ENCODE data around the gene KRTAP10-3. TPM values are rescaled to one million over a fixed set of nuclear protein-coding genes. Genes with fewer than 3 reads are reported as not detected.

Gene KRTAP10-3
- total and polyA plus RNA-seq, 9 of the 15 experiments (the other 6 are each of a cell fraction or from before 2014, with no cell fraction given) = not detected

DNA sequence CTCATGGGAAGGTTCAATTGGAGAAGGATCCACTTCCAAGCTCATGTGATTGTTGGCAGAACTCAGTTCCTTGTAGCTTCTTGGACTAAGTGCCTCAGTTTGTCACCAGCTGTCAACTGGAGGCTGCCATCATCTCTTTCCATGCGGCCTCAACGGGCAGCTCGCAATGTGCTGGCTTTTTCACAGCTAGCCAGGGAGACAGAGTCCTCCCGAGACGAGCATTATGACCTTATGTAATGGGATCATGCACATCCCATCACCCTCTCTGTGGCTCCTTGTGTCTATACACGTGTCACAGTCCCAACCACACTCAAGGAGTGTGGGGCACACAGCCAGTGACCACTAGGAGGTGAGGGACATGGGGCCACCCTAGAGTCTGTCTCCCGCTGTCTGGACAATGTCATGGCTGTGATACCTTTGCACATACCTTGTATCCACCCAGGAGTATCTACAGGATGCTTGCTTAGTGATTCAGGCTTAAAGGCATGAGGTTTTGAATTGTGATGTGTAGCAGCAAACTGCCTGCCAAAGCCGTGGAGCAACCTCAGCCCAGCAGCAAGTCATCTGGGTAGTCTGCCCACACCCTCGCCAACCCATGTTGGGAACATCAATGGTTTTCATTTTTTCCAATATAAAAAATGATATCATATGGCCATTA, 37.6 kb upstream of the KRTAP10-3 start:
- intact Hi-C loops (cut with micrococcal nuclease) (no loop called here), in situ Hi-C loops (cut with MboI) (no loop called here)
- Histone ChIP-seq H3K9me3 (replicated peaks; ENCODE audit: control insufficient read depth, insufficient read depth, low read depth, low read length) (no peaks in the 10 kb centered on the region; the same call in 1 of the 2 replicates), H3K27ac (ENCODE audit: extremely low read depth, low read depth, low read length) (no peak overlapping the region), H3K4me1 (replicated peaks in 1 of 2; ENCODE audit: control insufficient read depth in 2 of 2, insufficient read depth in 2 of 2, low read length in 2 of 2) (peaks cover 24 to 29% of the 10 kb centered on the region in 2 experiments), H3K4me2 (ENCODE audit: insufficient read depth, low read length) (no peak overlapping the region), H3K79me2 (ENCODE audit: control insufficient read depth, insufficient read depth, low read length) (no peaks in the 10 kb centered on the region), H3K4me3 (no peak overlapping the region), H3K27me3 (ENCODE audit: control insufficient read depth in 2 of 2, insufficient read depth in 2 of 2, low read length in 2 of 2) (peaks cover 5 to 30% of the 10 kb centered on the region in 2 experiments; a peak in 4 of 5 replicates), H3K36me3 (ENCODE audit: control insufficient read depth, insufficient read depth, low read length) (no peaks in the 10 kb centered on the region), H3K9me1 (ENCODE audit: control insufficient read depth, insufficient read depth, low read length) (no peaks in the 10 kb centered on the region), H2AFZ (ENCODE audit: low read depth, low read length) (peak overlapping the region; percentile 28; the same call in 1 of the 2 replicates), H3K9ac (ENCODE audit: insufficient read depth in 1 of 2, low read depth in 2 of 2, low read length in 2 of 2) (no peak overlapping the region), H4K20me1 (replicated peaks; ENCODE audit: control insufficient read depth, insufficient read depth, low read length) (no peaks in the 10 kb centered on the region)
- FAIRE-seq (no peak), DNase-seq (ENCODE audit: extremely low read depth in 1 of 4, low spot score in 3 of 4) (no peak), ATAC-seq (peak; percentile 16)
- 4% methylated on average over 9 of the region's 9 CpGs for WGBS (ENCODE audit: insufficient coverage, low coverage, missing lambda C conversion rate)
- no TSS peak for BruUV-seq (replicated peaks)
- ChIA-PET CTCF (ENCODE audit: low intra/inter-chr PET ratio) (no interaction called here), POLR2A (interaction anchor here (1.0 kb wide), 1 partner anchor 14 kb away, joined by 3 read pairs; no protein-coding TSS in a partner anchor)
- peak in 1 of 2 experiments; percentile 77; a peak in 1 of 3 replicates for TF ChIP-seq CBX3 (IDR thresholded peaks at IDR 0.05; ENCODE audit: borderline replicate concordance in 1 of 2, low read length in 2 of 2)
- peak; percentile 3; the same call in 1 of the 2 replicates for TF ChIP-seq MAFK (IDR thresholded peaks at IDR 0.05; ENCODE audit: low read length)
- TF ChIP-seq, protein P1, sequence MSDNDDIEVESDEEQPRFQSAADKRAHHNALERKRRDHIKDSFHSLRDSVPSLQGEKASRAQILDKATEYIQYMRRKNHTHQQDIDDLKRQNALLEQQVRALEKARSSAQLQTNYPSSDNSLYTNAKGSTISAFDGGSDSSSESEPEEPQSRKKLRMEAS (CRISPR knock-in tag; IDR thresholded peaks at IDR 0.05) = peak; percentile 28; the same call in 1 of the 2 replicates
- TF ChIP-seq GTF2E2 (tag; IDR thresholded peaks at IDR 0.05) = no peak
- no peak for TF ChIP-seq NR4A1 (CRISPR knock-in tag; IDR thresholded peaks at IDR 0.05)
- TF ChIP-seq NR4A1 (tag; IDR thresholded peaks at IDR 0.05) = peak; percentile 63
- no peak for TF ChIP-seq ESRRA (IDR thresholded peaks at IDR 0.05; ENCODE audit: borderline replicate concordance, low read depth)
- 0 out of 2 replicates have a peak, but pooled peaks have one; percentile 11 for TF ChIP-seq CTBP1 (IDR thresholded peaks at IDR 0.05; ENCODE audit: borderline replicate concordance)
- peak; percentile 21; the same call in 1 of the 2 replicates for TF ChIP-seq L3MBTL2 (IDR thresholded peaks at IDR 0.05)
- TF ChIP-seq, protein P2, sequence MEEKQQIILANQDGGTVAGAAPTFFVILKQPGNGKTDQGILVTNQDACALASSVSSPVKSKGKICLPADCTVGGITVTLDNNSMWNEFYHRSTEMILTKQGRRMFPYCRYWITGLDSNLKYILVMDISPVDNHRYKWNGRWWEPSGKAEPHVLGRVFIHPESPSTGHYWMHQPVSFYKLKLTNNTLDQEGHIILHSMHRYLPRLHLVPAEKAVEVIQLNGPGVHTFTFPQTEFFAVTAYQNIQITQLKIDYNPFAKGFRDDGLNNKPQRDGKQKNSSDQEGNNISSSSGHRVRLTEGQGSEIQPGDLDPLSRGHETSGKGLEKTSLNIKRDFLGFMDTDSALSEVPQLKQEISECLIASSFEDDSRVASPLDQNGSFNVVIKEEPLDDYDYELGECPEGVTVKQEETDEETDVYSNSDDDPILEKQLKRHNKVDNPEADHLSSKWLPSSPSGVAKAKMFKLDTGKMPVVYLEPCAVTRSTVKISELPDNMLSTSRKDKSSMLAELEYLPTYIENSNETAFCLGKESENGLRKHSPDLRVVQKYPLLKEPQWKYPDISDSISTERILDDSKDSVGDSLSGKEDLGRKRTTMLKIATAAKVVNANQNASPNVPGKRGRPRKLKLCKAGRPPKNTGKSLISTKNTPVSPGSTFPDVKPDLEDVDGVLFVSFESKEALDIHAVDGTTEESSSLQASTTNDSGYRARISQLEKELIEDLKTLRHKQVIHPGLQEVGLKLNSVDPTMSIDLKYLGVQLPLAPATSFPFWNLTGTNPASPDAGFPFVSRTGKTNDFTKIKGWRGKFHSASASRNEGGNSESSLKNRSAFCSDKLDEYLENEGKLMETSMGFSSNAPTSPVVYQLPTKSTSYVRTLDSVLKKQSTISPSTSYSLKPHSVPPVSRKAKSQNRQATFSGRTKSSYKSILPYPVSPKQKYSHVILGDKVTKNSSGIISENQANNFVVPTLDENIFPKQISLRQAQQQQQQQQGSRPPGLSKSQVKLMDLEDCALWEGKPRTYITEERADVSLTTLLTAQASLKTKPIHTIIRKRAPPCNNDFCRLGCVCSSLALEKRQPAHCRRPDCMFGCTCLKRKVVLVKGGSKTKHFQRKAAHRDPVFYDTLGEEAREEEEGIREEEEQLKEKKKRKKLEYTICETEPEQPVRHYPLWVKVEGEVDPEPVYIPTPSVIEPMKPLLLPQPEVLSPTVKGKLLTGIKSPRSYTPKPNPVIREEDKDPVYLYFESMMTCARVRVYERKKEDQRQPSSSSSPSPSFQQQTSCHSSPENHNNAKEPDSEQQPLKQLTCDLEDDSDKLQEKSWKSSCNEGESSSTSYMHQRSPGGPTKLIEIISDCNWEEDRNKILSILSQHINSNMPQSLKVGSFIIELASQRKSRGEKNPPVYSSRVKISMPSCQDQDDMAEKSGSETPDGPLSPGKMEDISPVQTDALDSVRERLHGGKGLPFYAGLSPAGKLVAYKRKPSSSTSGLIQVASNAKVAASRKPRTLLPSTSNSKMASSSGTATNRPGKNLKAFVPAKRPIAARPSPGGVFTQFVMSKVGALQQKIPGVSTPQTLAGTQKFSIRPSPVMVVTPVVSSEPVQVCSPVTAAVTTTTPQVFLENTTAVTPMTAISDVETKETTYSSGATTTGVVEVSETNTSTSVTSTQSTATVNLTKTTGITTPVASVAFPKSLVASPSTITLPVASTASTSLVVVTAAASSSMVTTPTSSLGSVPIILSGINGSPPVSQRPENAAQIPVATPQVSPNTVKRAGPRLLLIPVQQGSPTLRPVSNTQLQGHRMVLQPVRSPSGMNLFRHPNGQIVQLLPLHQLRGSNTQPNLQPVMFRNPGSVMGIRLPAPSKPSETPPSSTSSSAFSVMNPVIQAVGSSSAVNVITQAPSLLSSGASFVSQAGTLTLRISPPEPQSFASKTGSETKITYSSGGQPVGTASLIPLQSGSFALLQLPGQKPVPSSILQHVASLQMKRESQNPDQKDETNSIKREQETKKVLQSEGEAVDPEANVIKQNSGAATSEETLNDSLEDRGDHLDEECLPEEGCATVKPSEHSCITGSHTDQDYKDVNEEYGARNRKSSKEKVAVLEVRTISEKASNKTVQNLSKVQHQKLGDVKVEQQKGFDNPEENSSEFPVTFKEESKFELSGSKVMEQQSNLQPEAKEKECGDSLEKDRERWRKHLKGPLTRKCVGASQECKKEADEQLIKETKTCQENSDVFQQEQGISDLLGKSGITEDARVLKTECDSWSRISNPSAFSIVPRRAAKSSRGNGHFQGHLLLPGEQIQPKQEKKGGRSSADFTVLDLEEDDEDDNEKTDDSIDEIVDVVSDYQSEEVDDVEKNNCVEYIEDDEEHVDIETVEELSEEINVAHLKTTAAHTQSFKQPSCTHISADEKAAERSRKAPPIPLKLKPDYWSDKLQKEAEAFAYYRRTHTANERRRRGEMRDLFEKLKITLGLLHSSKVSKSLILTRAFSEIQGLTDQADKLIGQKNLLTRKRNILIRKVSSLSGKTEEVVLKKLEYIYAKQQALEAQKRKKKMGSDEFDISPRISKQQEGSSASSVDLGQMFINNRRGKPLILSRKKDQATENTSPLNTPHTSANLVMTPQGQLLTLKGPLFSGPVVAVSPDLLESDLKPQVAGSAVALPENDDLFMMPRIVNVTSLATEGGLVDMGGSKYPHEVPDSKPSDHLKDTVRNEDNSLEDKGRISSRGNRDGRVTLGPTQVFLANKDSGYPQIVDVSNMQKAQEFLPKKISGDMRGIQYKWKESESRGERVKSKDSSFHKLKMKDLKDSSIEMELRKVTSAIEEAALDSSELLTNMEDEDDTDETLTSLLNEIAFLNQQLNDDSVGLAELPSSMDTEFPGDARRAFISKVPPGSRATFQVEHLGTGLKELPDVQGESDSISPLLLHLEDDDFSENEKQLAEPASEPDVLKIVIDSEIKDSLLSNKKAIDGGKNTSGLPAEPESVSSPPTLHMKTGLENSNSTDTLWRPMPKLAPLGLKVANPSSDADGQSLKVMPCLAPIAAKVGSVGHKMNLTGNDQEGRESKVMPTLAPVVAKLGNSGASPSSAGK (IDR thresholded peaks at IDR 0.05) = peak; percentile 47; the same call in 1 of the 2 replicates
- TF ChIP-seq ZNF707 (CRISPR knock-in tag; conservative IDR thresholded peaks at IDR 0.05) = no peak
